HEK293 (cell line): Measurements from ENCODE around the gene KBTBD8.
A peak's percentile ranks its signal among the peaks of the same experiment; 100 is the strongest.

Experiments
- CTCF ChIA-PET: fragments of 350-600 bp; formaldehyde crosslinking; extraction: SDS; loops from one replicate; lab custom pipeline; 2021; ENCODE audit warnings: antibody characterized with exemption; lab: Yijun Ruan, JAX
- POLR2A ChIA-PET: fragments of 300-600 bp; formaldehyde crosslinking; extraction: SDS; loops from one replicate; lab custom pipeline; 2020; ENCODE audit warnings: antibody characterized with exemption, inconsistent platforms; lab: Yijun Ruan, JAX
- H3K27ac ChIP-seq: fragments of 200-500 bp; sonication (Bioruptor generic); 2 replicates; pipeline ENCODE4 v1.5.1; 2014; ENCODE audit warnings: low read depth, low read length, control low read depth, inconsistent platforms; ENCODE audit errors: extremely low read depth
- H3K36me3 ChIP-seq, 2 experiments: fragments of 200-500 bp in 1 of 2; sonication (Bioruptor generic) in 1 of 2; 1 replicate in 1 of 2; 2 replicates in 1 of 2; pipeline ENCODE4 v1.5.1; 2014 to 2017; ENCODE audit warnings: inconsistent platforms in 2 of 2, low read length in 2 of 2; ENCODE audit not compliant: control insufficient read depth in 2 of 2, insufficient read depth in 1 of 2
- H3K4me1 ChIP-seq: fragments of 200-500 bp; sonication (Bioruptor generic); 2 replicates; pipeline ENCODE4 v1.5.1; 2014; ENCODE audit warnings: mild to moderate bottlenecking, low read length, inconsistent platforms; ENCODE audit not compliant: control insufficient read depth, insufficient read depth
- H3K4me3 ChIP-seq: 2 replicates; pipeline ENCODE4 v1.5.1; 2011; ENCODE audit warnings: low read depth, mild to moderate bottlenecking, control low read depth, low read length, moderate library complexity
- H3K9me3 ChIP-seq: fragments of 200-500 bp; sonication (Bioruptor generic); 2 replicates; pipeline ENCODE4 v1.5.1; 2014; ENCODE audit warnings: low read depth, low read length, inconsistent platforms; ENCODE audit not compliant: control insufficient read depth, insufficient read depth
- HOXA7 ChIP-seq: sonication (generic); formaldehyde crosslinking; IDR thresholded peaks from 2 replicates; pipeline ENCODE4 v1.8.1; 2022; ENCODE audit warnings: missing genetic modification reagents, borderline replicate concordance
- KLF1 ChIP-seq: fragments of 450-650 bp; formaldehyde crosslinking; IDR thresholded peaks from 2 replicates; pipeline ENCODE4 v1.5.1; 2016; ENCODE audit warnings: missing biosample characterization, missing genetic modification characterization
- PRDM10 ChIP-seq: fragments of 450-650 bp; formaldehyde crosslinking; IDR thresholded peaks from 2 replicates; pipeline ENCODE4 v1.5.1; 2016; ENCODE audit warnings: missing biosample characterization, missing genetic modification characterization
- SCRT1 ChIP-seq: fragments of 450-650 bp; formaldehyde crosslinking; IDR thresholded peaks from 2 replicates; pipeline ENCODE4 v1.5.1; 2016; ENCODE audit warnings: missing biosample characterization, missing genetic modification characterization, borderline replicate concordance
- ZBTB20 ChIP-seq: fragments of 450-650 bp; formaldehyde crosslinking; IDR thresholded peaks from 2 replicates; pipeline ENCODE4 v1.5.1; 2016; ENCODE audit warnings: missing biosample characterization, missing genetic modification characterization
- ZBTB48 ChIP-seq: fragments of 450-650 bp; formaldehyde crosslinking; IDR thresholded peaks from 2 replicates; pipeline ENCODE4 v1.5.1; 2016; ENCODE audit warnings: missing biosample characterization, missing genetic modification characterization
- ZNF155 ChIP-seq: fragments of 450-650 bp; formaldehyde crosslinking; IDR thresholded peaks from 2 replicates; pipeline ENCODE4 v1.5.1; 2016; ENCODE audit warnings: missing biosample characterization, missing genetic modification characterization
- ZNF184 ChIP-seq: fragments of 450-650 bp; IDR thresholded peaks from 2 replicates; pipeline ENCODE4 v1.5.1; 2018; ENCODE audit warnings: missing biosample characterization, mild to moderate bottlenecking, missing genetic modification characterization
- ZNF2 ChIP-seq: fragments of 450-650 bp; formaldehyde crosslinking; IDR thresholded peaks from 2 replicates; pipeline ENCODE4 v1.5.1; 2016; ENCODE audit warnings: missing biosample characterization, missing genetic modification characterization
- ZNF202 ChIP-seq: fragments of 450-650 bp; formaldehyde crosslinking; IDR thresholded peaks from 2 replicates; pipeline ENCODE4 v1.5.1; 2016; ENCODE audit warnings: missing biosample characterization, missing genetic modification characterization, borderline replicate concordance
- ZNF335 ChIP-seq: fragments of 450-650 bp; formaldehyde crosslinking; conservative IDR thresholded peaks from 2 replicates; pipeline ENCODE4 v1.5.1; 2016; ENCODE audit warnings: missing biosample characterization, missing genetic modification characterization
- ZNF366 ChIP-seq: fragments of 450-650 bp; formaldehyde crosslinking; conservative IDR thresholded peaks from 2 replicates; pipeline ENCODE4 v1.5.1; 2016; ENCODE audit warnings: missing biosample characterization, missing genetic modification characterization
- ZNF37A ChIP-seq: fragments of 450-650 bp; IDR thresholded peaks from 2 replicates; pipeline ENCODE4 v1.5.1; 2018; ENCODE audit warnings: missing biosample characterization, missing genetic modification characterization
- ZNF416 ChIP-seq: fragments of 450-650 bp; formaldehyde crosslinking; IDR thresholded peaks from 2 replicates; pipeline ENCODE4 v1.5.1; 2016; ENCODE audit warnings: missing biosample characterization, missing genetic modification characterization
- ZNF449 ChIP-seq: fragments of 450-650 bp; formaldehyde crosslinking; IDR thresholded peaks from 2 replicates; pipeline ENCODE4 v1.5.1; 2017; ENCODE audit warnings: missing biosample characterization, mild to moderate bottlenecking, missing genetic modification characterization, moderate library complexity
- ZNF521 ChIP-seq: fragments of 450-650 bp; formaldehyde crosslinking; IDR thresholded peaks from 2 replicates; pipeline ENCODE4 v1.5.1; 2017; ENCODE audit warnings: missing biosample characterization, mild to moderate bottlenecking, missing genetic modification characterization
- ZNF558 ChIP-seq: fragments of 450-650 bp; formaldehyde crosslinking; IDR thresholded peaks from 2 replicates; pipeline ENCODE4 v1.5.1; 2016; ENCODE audit warnings: missing biosample characterization, missing genetic modification characterization
- ZNF660 ChIP-seq: fragments of 450-650 bp; IDR thresholded peaks from 2 replicates; pipeline ENCODE4 v1.5.1; 2018; ENCODE audit warnings: missing biosample characterization, mild to moderate bottlenecking, missing genetic modification characterization
- ZNF692 ChIP-seq: fragments of 450-650 bp; formaldehyde crosslinking; IDR thresholded peaks from 2 replicates; pipeline ENCODE4 v1.5.1; 2016; ENCODE audit warnings: missing biosample characterization, missing genetic modification characterization
- TF ChIP-seq, protein P1 (sequence below): fragments of 450-650 bp; formaldehyde crosslinking; IDR thresholded peaks from 2 replicates; pipeline ENCODE4 v1.5.1; 2016; ENCODE audit warnings: missing biosample characterization, missing genetic modification characterization

KBTBD8 gene

DNA sequence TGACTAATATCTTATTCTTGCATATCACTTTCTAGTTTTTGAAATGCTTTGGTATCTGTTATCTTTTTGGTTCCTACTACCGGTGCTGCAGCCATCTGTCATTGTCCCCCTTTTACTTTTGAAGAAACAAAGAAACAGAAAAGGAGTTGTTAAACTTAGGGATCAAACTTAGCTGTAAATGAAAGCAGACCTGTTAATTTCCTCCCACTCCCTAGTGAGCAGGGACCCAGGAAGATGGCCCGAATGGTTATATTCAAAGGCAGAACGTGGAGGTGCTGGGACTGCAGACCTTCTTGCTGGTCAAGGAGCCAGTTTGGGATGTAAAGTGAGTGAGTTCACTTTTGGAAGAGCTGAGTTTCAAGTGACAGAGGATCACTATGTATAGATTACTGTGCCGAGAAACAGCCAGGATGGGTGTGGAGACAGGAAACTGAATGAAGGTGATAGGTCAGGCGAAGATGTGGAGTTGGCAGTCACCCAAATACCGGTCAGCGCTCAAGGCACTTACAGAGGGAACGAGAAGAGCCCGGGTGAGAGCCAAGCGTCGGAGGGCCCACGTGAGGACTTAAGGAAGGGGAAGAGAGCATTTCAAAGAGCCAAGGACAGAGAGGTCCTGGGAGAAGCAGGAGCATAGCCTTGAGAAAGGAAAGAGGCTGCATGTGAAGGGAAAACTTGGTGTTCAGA lies 20.1 kb downstream of the KBTBD8 start:
- CTCF ChIA-PET: no interaction called here
- Histone ChIP-seq H3K36me3 (no peaks in the 10 kb centered on the region), H3K4me1 (0 out of 2 replicates have a peak, but pooled peaks cover 2% of the 10 kb centered on the region), H3K27ac (no peak overlapping the region), H3K4me3 (no peak overlapping the region), H3K9me3 (no peaks in the 10 kb centered on the region)
- TF ChIP-seq ZNF521 (tag by site-specific recombination) (no peak), ZNF416 (tag by site-specific recombination) (no peak), HOXA7 (CRISPR knock-in tag) (no peak), ZNF155 (tag by site-specific recombination) (no peak), KLF1 (no peak), PRDM10 (tag by site-specific recombination) (peak; percentile 21; the same call in 1 of the 2 replicates), ZNF2 (tag by site-specific recombination) (no peak), ZNF692 (peak; percentile 71; the same call in 1 of the 2 replicates), ZNF335 (peak; percentile 36; the same call in 1 of the 2 replicates), ZBTB48 (tag by site-specific recombination) (peak; percentile 92), ZBTB20 (tag by site-specific recombination) (peak; percentile 28; the same call in 1 of the 2 replicates), ZNF558 (no peak), ZNF184 (no peak)
- POLR2A ChIA-PET: interaction anchor here (0.6 to 2.0 kb wide), 2 partner anchors 20 to 1469 kb away, joined by 6 to 11 read pairs; partner anchors contain the start of gene KBTBD8

- TF ChIP-seq ZNF366 (tag by site-specific recombination) (no peak), ZNF202 (tag by site-specific recombination) (no peak), ZBTB20 (tag by site-specific recombination) (no peak), SCRT1 (tag by site-specific recombination) (no peak), ZNF660 (tag by site-specific recombination) (no peak), ZNF37A (no peak), ZNF449 (tag by site-specific recombination) (no peak)
- TF ChIP-seq, protein P1, sequence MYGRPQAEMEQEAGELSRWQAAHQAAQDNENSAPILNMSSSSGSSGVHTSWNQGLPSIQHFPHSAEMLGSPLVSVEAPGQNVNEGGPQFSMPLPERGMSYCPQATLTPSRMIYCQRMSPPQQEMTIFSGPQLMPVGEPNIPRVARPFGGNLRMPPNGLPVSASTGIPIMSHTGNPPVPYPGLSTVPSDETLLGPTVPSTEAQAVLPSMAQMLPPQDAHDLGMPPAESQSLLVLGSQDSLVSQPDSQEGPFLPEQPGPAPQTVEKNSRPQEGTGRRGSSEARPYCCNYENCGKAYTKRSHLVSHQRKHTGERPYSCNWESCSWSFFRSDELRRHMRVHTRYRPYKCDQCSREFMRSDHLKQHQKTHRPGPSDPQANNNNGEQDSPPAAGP (tag by site-specific recombination): no peak
- ChIA-PET POLR2A (interaction anchor here (2.0 kb wide), 1 partner anchor 20 kb away, joined by 11 read pairs; the partner anchor contains the start of gene KBTBD8), CTCF (interaction anchor here (0.6 kb wide), 1 partner anchor 85 kb away, joined by 3 read pairs; no protein-coding TSS in a partner anchor)
- no peak overlapping the region for H3K27ac ChIP-seq
- 0 out of 2 replicates have a peak, but pooled peaks cover 2% of the 10 kb centered on the region for H3K4me1 ChIP-seq
- no peak overlapping the region for H3K4me3 ChIP-seq
- no peaks in the 10 kb centered on the region for H3K9me3 ChIP-seq
- H3K36me3 ChIP-seq: no peaks in the 10 kb centered on the region
Measured at GRCh38 chr3:67018789-67019526, 20.9 kb downstream of the KBTBD8 start.
